GM20431 (cell line): ENCODE measurements around the gene RBM5.

ENCODE experiments used
- in situ Hi-C: fragments of 300-500 bp; cut with MseI, MboI; formaldehyde crosslinking; loops from one replicate; pipeline ENCODE4 v1.15.0; 2020; ENCODE audit warnings: low sequenced_read_pairs; ENCODE audit not compliant: unreplicated experiment

Gene RBM5

DNA sequence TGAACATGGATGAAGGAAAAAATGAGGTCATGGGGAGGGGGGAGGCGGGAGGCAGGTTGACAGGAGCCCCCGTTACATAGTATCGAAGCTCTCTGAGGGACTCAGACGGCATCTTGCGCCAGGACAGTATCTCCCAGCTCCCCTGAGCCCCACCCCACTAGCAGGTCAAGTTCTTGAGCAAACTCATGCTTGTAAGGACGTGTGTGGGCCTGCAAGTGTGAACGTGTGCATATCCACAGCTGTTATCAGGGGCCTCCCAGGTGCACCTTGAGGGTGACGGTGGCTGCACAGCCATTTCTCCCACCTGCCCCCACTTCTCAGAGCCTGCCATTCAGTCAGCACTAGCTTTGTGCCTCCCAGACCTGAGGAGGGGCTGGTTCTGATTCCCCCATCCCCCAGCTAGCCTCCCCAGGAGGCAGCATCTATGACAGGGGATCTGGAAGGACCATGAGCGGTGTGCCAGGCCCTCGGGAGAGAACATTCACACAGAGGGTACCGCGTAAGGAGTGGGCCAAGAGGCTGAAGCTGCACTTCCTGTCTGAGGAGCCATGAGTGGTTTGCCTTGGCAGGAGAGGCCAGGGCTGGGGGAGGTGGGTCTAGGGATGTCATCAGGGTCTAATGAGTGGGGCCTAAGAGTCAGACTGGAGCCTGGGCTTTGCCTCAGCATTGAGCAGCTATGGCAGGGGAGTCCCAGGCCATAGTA is 69.3 kb downstream of the RBM5 start:
- in situ Hi-C loops: no loop called here

DNA sequence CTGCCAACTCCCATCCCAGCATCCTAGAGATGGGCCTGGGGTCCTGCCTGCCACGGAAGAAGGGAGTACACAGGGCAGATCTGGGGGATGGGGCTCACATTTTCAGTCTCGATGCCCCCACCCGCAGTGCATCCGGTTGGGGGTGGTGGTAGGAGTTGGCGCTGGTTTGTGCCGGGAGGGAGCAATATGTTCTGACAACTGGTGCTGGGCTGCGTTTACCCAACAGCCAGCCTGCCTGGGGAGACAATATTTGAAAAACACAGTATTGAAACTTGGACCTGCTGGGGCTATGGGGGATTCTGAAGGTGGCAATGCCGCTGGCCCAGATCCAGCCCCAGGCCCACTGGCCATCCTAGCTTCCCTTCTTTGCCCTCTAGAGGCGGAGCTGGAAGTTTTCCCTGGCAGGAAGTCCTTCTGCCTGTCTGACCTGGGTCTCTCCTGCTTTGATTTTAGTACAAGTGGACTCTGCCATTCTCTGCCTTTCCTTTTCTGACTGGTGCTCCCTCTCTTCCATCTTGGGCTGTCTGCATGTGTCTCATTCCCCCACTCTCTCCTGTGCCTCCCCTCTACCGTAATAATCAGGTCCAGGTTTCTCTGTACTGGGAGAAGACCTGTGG is 69.9 kb downstream of the RBM5 start:
- in situ Hi-C loops: no loop called here

DNA sequence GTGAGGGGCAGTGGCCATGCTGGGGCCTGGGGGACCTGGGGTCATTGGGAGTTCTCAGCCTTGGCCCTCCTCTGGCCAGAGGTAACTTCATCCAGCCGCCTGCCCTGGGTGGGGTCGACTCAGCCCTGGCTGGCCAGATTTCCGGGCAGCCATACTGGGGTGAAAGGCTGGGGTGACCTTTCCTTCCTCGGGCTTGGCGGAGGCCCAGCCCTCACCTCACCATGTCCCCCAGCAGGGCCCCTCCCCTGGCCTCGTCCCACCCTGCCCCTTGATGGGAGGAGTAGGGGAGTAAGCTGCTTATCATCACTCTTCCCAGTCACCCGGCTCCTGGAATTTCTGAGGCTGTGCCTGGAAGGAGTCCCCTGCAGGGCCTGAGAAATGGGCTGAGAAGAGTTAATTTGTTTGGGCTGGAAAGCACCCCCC is 71.9 kb downstream of the RBM5 start:
- in situ Hi-C loops: no loop called here

DNA sequence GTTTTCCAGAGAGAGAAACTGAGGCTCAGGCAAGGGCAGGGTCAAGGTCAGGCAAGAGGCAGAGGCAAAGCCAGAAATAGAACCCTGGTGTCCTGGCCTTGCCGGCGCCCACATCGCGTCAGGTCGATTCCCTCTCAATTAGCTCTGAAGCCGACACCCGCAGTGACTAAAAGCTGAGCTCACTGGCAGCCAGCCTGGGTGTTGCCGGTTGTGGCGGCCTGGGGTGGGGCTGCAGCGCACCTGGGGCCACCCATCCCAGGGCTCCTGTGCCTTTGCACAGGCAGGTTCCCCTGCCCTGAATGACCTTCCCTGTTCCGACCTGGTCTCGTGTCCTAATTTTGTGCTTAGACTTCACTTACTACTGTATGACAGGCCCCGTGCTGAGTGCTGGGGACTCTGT is 72.6 kb downstream of the RBM5 start:
- in situ Hi-C loops: no loop called here

DNA sequence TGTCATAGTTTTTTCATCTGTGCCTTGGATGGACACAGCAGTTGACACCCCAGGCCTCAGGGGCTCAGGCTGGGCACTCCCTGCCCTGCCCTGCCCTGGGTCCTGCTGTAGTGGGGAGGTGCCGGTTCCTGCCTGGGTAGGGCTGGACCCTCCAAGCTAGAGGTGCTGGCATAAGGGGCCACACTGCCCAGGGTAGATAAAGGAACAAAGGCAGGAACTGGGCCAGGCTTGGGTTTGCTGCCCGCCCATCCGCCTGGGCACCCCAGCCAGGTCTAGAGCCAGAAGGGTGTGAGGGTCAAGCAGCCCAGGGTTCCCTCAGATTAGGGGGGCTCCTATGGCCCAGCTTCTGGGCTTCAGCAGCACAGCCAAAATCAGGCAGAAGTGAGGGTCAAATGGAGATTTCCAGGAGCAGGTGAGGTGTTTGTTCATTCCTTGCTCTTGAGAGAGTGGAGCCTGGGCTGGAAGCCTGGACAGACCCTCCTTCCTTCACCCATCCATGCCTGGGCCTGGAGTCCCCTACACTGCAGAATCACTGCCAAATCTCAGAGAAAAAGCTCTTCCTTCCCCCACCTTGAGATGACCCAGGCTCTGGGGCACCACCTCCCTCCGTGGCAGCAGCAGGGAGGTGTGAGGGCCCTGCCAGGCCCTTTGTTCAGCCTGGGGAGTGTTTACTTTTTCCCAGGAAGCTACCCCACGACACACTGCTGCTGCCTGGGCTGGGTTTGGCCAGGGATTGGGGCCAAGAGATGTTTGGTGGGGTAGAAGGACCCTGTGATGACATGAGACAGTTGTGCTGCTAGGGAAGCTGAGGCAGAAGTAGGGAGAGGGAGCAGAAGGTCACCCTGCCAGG is 73.5 kb downstream of the RBM5 start:
- in situ Hi-C loops: no loop called here

DNA sequence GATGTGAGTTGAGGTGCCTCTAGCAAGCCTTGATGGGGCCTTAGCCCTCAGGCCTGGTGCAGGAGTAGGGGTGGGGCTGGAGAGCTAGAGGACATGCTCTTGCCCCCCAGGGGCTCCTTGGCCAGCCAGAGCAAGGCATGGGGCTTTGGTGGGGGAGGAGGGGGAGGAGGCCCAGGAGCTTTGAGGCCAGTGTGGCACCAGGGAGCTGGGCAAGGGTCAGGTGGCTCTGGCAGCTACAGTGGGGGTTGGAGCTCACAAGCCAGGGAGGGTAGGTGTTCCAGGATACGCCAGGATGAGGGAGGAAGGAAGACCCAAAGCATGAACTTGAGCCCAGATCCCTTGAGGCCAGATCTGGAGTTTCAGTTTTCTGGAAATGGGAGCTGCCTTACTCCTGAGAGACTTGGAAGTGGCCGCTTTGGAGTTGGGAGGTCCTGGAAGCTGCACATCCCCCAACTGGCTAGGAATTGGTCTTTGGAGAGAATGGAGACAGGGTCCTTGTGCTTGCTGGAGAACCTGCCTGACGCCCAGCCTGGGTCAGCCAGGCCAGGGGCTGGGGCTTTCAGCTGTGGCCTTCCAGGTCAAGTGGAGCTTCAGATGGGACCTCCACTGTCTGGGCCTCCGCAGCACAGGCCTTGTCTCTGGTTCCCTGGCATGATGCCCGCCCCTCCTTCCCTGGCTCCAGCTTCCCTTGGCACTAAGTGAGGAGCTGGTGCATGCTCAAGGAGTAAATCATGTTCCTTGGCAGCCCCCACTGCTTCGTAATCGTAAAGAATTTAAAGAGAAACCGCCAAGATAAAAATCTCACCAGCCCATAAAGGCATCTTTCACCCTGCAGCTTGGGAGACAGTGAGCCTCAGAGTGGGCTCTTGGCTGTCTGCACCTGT is 75.1 kb downstream of the RBM5 start:
- in situ Hi-C loops: no loop called here

DNA sequence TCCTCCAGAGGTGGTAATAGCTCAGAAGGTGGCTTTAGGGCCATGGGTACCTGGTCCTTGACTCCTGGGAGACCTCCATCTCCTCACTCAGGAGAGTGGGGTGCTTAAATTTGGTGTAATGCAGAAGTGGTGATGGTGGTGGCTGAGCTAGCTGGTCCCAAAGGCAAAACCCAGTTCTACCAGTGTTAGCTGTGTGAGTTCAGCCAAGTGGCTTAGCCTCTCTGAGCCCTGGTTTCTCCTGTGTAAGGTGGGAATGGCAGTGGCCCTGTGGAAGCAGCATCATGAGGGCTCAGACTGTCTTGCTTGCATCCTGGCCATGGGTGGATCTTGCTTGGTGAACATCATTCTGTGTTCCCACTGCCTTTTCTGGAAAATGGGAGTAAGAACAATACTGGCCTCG is 75.8 kb downstream of the RBM5 start:
- in situ Hi-C loops: no loop called here

DNA sequence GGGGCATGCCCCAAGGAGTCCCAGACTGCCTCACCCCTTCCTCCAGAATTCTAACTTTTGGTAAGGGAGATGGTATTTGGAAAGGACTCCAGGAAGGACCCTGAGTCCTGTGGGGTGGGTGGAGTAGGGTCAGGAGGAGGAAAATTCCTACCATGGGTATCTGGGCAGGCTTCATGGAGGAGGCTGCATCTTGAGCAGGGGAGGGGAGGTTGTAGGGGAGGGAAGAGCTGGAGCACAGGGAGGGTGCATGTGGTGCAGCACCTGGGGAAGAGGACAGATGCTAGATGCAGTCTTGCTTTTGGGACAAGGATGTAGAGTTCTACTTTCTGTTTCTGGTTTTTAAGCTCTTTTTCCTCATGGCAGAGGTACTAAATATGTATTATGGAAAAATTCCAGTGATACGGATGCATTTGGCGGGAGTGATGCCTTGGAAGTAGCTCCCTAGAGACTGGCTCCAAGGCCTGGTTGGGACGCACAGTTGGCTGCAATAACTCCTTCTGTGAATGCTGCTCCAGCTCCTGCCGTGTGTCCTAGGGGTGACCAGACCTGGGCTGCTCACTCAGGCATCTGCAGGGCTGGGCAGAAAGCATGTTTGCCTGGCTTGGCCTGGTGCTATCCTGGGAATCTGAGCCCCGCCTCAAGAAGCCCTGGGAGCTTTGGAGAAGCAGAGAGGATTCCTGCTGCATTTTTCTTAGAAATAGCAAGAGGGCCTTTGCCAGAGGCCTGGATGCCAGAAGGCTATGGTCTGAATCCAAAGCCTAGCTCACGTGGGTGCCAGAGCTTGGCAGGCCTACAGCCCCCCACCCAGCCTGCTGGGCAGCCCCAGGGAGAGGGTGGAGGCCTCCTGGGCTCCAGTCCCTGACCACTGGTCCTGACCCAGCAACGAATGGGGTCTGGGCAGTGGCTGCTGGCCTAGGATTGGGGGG is 76.5 kb downstream of the RBM5 start:
- in situ Hi-C loops: no loop called here

DNA sequence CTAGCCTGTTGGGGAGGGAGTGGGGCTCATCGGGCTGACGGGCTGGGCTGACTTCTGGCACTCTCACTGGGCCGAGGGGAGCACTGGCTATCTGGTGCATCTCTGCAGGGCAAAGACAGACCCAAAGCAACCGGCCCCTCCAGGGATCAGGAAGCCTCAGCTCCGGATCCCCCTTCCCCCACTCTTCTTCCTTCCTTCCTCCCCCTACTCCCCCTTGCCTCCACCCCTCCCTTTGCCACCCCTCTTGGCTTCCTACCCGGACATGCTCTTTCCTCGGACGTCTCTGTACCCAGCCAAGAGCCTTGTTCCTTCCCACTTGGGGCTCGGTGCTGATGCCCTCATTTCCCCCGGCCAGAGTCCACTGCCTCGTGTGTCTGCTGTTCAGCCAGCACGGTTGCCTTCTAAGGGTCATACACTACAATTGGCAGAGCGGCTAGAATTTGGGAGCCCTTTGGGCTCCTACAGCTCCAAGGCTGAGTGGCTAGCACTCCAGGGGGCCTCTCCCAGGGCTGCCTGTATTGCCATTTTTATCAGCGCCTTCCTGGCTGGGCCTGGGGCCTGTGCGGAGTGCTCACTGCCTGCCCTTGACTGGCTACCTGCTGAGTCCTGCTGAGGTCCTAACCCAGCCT is 77.3 kb downstream of the RBM5 start:
- in situ Hi-C loops: no loop called here

DNA sequence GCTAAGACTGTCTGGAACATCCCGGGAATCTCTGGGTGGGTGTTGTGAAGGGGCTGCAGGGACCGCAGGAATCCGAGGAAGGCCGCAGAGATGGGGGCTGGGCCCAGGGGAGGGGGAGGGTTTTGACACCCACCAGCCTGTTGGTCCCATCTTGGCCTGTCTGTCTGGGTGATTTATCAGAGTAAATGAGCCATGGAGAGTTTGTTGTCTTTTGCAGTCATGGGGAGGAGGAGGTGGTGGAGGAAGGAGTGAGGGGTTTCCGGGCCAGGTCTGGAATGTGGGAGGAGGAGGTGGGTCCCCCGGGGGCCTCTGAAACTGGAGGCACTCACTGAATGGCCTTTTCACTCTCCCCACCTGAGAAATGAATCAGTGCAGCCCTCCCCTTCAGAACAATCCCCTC is 77.9 kb downstream of the RBM5 start:
- in situ Hi-C loops: no loop called here

DNA sequence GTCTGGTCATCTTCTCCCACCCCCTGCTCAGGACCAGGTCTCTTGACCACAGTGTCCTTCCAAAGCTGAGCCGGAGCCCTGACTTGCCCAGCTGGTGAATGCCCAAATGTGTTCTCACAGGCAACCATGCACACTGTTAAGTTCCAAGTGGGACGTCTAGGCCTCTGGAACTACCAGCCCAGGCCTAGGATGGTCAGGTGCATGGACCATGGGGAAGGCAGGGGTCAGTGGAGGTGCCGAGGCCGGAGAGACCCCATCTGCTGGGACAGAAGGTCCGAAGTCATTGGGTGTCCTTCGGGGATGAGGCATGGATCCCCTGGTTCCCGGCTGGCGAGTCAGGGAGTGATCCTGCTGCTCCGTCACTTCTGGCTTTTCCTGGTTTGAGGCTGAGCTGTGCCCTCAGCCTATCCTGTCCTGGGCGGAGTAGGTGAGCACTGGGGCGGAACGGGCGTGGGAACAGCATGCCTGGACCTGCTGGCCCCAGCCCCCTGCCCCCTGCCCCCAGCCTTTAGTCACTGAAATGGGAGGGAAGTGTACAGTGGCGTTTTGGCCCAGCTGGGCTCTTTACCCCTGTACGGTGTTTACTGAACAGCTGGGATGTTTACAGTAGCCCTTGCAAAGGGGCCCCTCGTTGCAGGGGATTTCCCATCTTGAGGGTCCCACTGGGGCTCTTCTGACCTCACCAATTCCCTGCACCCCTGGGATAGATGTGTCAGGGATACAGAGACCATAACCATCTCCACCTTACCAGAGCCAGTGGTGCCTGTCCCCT is 78.5 kb downstream of the RBM5 start:
- in situ Hi-C loops: no loop called here

DNA sequence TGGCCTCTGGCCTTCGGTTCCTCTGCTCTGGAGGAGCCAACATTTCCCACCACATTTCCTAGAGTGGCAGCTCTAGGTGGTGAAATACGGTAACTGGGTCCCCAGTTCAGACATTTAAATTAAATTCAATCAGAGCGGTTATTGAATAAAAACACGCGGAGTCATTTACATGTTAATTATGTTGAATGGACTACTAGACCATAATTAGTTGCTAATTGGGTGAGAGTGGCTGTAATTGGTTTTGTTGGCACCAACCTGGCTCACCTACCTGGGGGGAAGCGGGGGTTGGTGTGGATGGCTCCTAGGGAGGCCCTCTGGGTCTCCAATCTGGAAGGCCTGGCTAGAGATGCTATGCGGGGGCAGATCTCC is 79.1 kb downstream of the RBM5 start:
- in situ Hi-C loops: no loop called here

DNA sequence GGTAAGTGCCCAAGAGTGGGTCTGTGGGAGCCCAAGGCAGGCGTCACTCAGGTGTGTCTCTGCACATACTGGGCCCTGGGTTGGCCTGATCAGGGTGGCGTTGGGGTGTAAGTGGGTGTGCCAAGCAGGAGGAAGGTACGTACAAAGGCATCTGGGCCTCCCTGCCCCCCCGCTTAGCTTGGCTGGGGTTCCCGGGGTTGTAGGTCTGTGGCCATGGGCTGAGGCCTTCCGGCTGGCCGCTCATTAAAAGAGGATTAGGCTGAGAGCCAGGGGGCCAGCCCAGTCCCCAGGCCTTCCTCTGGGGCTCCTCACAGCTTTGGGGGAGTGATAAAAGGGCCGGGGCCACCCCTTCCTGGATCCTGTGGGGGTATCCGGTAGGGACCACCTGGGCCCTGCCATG is 79.7 kb downstream of the RBM5 start:
- in situ Hi-C loops: no loop called here
